CD14-positive monocyte (primary cell): ENCODE data around the gene SRR. TPM values are rescaled to one million over a fixed set of nuclear protein-coding genes. Genes with fewer than 3 reads are reported as not detected.
"Not testable (repeated sequence)": the region's sequence is repeated elsewhere in the genome, so short reads cannot be mapped to it uniquely, and the experiment has no call there.

Source experiments
- DNase-seq, 3 donors: peaks; one replicate each; pipeline ENCODE4 v3.0.0-alpha.2; 2011 to 2022
- H2AFZ ChIP-seq: 2 replicates; pipeline ENCODE4 v1.6.0; 2012; ENCODE audit warnings: mild to moderate bottlenecking, low read depth, low read length, inconsistent platforms; ENCODE audit not compliant: insufficient read depth, poor library complexity, severe bottlenecking
- H3K27ac ChIP-seq, 2 donors: 1 replicate in 1 of 2; 2 replicates in 1 of 2; pipeline ENCODE4 v1.5.1; 2012 to 2013; ENCODE audit warnings: low read length in 2 of 2, control low read depth in 1 of 2, inconsistent platforms in 1 of 2, low read depth in 1 of 2, mild to moderate bottlenecking in 1 of 2
- H3K27me3 ChIP-seq, 2 donors: one replicate each; pipeline versions ENCODE4 v1.6.0 to v1.6.1; 2011 to 2013; ENCODE audit warnings: low read length in 2 of 2; ENCODE audit not compliant: control insufficient read depth in 2 of 2, insufficient read depth in 2 of 2
- H3K36me3 ChIP-seq, 2 donors: replicated peaks in 1 of 2; 1 replicate in 1 of 2; 2 replicates in 1 of 2; pipeline versions ENCODE4 v1.5.1 to v1.6.1; 2012 to 2013; ENCODE audit warnings: low read length in 2 of 2, control low read depth in 1 of 2, inconsistent platforms in 1 of 2, mild to moderate bottlenecking in 1 of 2; ENCODE audit not compliant: insufficient read depth in 2 of 2, control insufficient read depth in 1 of 2
- H3K4me1 ChIP-seq, 2 donors: 1 replicate in 1 of 2; 2 replicates in 1 of 2; pipeline versions ENCODE4 v1.5.1 to v1.6.1; 2012 to 2013; ENCODE audit warnings: low read length in 2 of 2, control low read depth in 1 of 2, inconsistent platforms in 1 of 2, mild to moderate bottlenecking in 1 of 2, moderate library complexity in 1 of 2; ENCODE audit not compliant: insufficient read depth in 2 of 2, control insufficient read depth in 1 of 2
- H3K4me2 ChIP-seq: replicated peaks from 2 replicates; pipeline ENCODE3; 2012; ENCODE audit warnings: low read length, moderate library complexity, mild to moderate bottlenecking; ENCODE audit not compliant: poor library complexity, severe bottlenecking; ENCODE audit errors: extremely low read depth
- H3K4me3 ChIP-seq, 3 experiments: fragments of 200-600 bp in 1 of 3; sonication (generic) in 1 of 3; replicated peaks in 1 of 3; 1 replicate in 2 of 3; 2 replicates in 1 of 3; pipeline ENCODE4 v1.5.1; 2011 to 2013; ENCODE audit warnings: low read length in 3 of 3, mild to moderate bottlenecking in 3 of 3, control low read depth in 2 of 3, low read depth in 2 of 3, inconsistent platforms in 1 of 3, moderate library complexity in 1 of 3
- H3K79me2 ChIP-seq: 2 replicates; pipeline ENCODE4 v1.6.0; 2012; ENCODE audit warnings: mild to moderate bottlenecking, control low read depth, inconsistent platforms, low read length, moderate library complexity; ENCODE audit not compliant: insufficient read depth
- H3K9ac ChIP-seq: 2 replicates; pipeline ENCODE4 v1.6.0; 2017; ENCODE audit warnings: low read length, mild to moderate bottlenecking; ENCODE audit not compliant: insufficient read depth, poor library complexity, severe bottlenecking
- H3K9me3 ChIP-seq, 2 donors: replicated peaks in 1 of 2; 1 replicate in 1 of 2; 2 replicates in 1 of 2; pipeline versions ENCODE4 v1.5.1 to v1.6.1; 2012 to 2013; ENCODE audit warnings: low read length in 2 of 2, control low read depth in 1 of 2; ENCODE audit not compliant: control insufficient read depth in 1 of 2, insufficient read depth in 1 of 2
- H4K20me1 ChIP-seq: 2 replicates; pipeline ENCODE4 v1.6.0; 2012; ENCODE audit warnings: mild to moderate bottlenecking, low read length, control low read depth, moderate library complexity; ENCODE audit not compliant: insufficient read depth
- H3K27ac Mint-ChIP-seq, 7 donors: one replicate each; pipeline ENCODE4 v1.8.0; 2020; ENCODE audit warnings: mild to moderate bottlenecking in 7 of 7, mixed read lengths in 7 of 7, moderate library complexity in 6 of 7, inconsistent platforms in 2 of 7
- H3K27me3 Mint-ChIP-seq, 3 donors: one replicate each; pipeline ENCODE4 v1.8.0; 2021 to 2022; ENCODE audit warnings: low read depth in 3 of 3, mild to moderate bottlenecking in 3 of 3, mixed read lengths in 3 of 3, moderate library complexity in 3 of 3, inconsistent platforms in 1 of 3
- H3K36me3 Mint-ChIP-seq, 2 donors: one replicate each; pipeline ENCODE4 v1.8.0; 2020; ENCODE audit warnings: mixed read lengths in 2 of 2, inconsistent platforms in 1 of 2, mild to moderate bottlenecking in 1 of 2
- H3K4me1 Mint-ChIP-seq: one replicate; pipeline ENCODE4 v1.8.0; 2020; ENCODE audit warnings: mild to moderate bottlenecking, mixed read lengths
- H3K4me3 Mint-ChIP-seq, 2 donors: one replicate each; pipeline ENCODE4 v1.8.0; 2020; ENCODE audit warnings: mild to moderate bottlenecking in 2 of 2, mixed read lengths in 2 of 2, moderate library complexity in 1 of 2
- H3K9me3 Mint-ChIP-seq, 7 donors: one replicate each; pipeline ENCODE4 v1.8.0; 2020 to 2022; ENCODE audit warnings: mixed read lengths in 7 of 7, mild to moderate bottlenecking in 6 of 7, moderate library complexity in 6 of 7, inconsistent platforms in 2 of 7
- WGBS: methylation state at CpG from one replicate; pipeline ENCODE4 v1.1.5; 2013; ENCODE audit warnings: missing lambda C conversion rate; ENCODE audit not compliant: insufficient coverage; 5-methylcytosine and 5-hydroxymethylcytosine counted together
- intact Hi-C, 2 donors: fragments of 100-400 bp; cut with micrococcal nuclease; formaldehyde crosslinking; loops; one replicate each; pipeline versions ENCODE4 v1.15.0 to v1.15.1; 2023
- polyA plus RNA-seq, 3 donors: library from polyadenylated mRNA; depleted of rRNA in 1 of 3; unstranded in 2 of 3; stranded (reverse) in 1 of 3; fragments of 300-500 nt in 2 of 3; fragments of >200 nt in 1 of 3; fragmentation: Illumina TruSeq in 2 of 3; gene quantifications; 1 replicate in 2 of 3; 2 replicates in 1 of 3; pipeline ENCODE4 v1.2.3, GENCODE V29; 2012 to 2021
- TF ChIP-seq, protein P1 (sequence below): fragments of 200-600 bp; IDR thresholded peaks from one replicate; pipeline ENCODE4 v1.8.0; 2022; ENCODE audit warnings: antibody characterized with exemption, mild to moderate bottlenecking

SRR gene
- polyA plus RNA-seq, 3 donors = 3.4 to 5.7 (median 3.7) TPM

DNA sequence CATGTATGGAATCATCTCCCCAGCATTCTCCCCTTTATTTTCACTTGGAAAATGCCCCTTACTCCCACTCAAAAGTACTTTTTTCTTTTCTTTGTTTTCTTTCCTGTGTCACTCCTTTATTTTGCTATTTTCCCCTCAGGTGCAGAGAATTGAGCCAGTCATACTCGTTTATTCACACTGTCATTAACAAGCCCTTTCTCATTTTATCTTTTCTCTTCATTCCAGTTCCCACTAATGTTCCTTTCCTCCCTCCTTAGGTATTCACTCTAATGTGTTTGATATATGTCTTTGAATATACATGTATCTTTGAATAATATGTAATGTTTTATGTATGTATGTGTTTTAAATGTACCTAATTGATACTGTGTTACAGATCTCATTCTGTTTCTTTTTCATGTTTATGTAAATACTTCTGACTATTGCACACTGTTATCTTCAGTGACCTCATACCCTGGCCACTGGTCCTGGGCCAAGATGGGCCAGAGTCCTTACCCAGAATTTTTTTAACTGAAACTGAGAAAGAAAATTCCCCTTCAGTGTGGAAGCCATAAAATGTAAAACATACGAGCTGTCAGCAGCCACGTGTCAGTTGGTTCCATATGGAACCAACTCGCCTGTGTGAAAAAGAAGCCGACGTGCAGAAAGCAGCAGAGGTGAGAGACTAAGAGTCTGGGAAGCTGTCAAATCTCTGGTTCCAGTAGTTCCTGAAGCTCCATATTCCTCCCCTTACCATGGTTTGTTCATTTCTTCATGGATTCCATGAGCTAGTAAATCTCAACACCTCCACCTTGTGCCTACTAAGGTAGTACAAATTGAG, 5.8 kb downstream of the SRR start:
- Mint-ChIP-seq H3K27ac (peak overlapping the region in 1 of 7 donors; percentile 4), H3K4me1 (peaks cover 13% of the 10 kb centered on the region), H3K9me3 (no peaks in the 10 kb centered on the region), H3K27me3 (peaks cover 0 to 1% (median 0%) of the 10 kb centered on the region in 3 donors), H3K36me3 (peaks cover 3 to 5% of the 10 kb centered on the region in 2 donors), H3K4me3 (no peak overlapping the region)
- Histone ChIP-seq H3K9me3 (no peaks in the 10 kb centered on the region), H4K20me1 (no peaks in the 10 kb centered on the region), H3K36me3 (no peaks in the 10 kb centered on the region), H2AFZ (no peak overlapping the region), H3K4me3 (no peak overlapping the region), H3K79me2 (no peaks in the 10 kb centered on the region), H3K9ac (no peak overlapping the region), H3K4me2 (no peak overlapping the region), H3K27me3 (no peaks in the 10 kb centered on the region), H3K27ac (no peak overlapping the region), H3K4me1 (peaks cover 3 to 8% of the 10 kb centered on the region in 2 donors)
- WGBS = no CpG with 5 or more reads among the region's 6 CpGs
- intact Hi-C loops = no loop called here
- no peak for DNase-seq
- TF ChIP-seq, protein P1, sequence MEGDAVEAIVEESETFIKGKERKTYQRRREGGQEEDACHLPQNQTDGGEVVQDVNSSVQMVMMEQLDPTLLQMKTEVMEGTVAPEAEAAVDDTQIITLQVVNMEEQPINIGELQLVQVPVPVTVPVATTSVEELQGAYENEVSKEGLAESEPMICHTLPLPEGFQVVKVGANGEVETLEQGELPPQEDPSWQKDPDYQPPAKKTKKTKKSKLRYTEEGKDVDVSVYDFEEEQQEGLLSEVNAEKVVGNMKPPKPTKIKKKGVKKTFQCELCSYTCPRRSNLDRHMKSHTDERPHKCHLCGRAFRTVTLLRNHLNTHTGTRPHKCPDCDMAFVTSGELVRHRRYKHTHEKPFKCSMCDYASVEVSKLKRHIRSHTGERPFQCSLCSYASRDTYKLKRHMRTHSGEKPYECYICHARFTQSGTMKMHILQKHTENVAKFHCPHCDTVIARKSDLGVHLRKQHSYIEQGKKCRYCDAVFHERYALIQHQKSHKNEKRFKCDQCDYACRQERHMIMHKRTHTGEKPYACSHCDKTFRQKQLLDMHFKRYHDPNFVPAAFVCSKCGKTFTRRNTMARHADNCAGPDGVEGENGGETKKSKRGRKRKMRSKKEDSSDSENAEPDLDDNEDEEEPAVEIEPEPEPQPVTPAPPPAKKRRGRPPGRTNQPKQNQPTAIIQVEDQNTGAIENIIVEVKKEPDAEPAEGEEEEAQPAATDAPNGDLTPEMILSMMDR = no peak

DNA sequence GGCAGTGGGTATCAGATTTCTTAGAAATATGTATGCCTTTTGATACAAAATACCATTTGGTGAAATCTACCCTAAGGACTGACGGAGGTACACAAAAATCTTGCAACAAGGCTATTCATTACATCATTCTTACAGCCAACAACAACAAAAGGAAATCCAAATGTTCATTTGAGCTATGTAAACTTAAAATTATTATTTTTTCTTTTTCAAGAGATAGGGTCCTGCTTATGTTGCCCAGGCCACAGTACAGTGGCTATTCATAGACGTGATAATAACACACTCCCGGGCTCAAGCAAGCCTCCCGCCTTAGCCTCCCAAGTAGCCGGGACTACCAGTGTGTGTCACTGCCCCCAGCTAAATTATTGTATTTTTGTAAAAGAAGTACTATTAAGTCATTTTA, 9.0 kb downstream of the SRR start:
- Histone ChIP-seq H3K27ac (no peak overlapping the region), H3K27me3 (no peaks in the 10 kb centered on the region), H3K4me3 (no peak overlapping the region), H3K4me2 (no peak overlapping the region), H3K9me3 (no peaks in the 10 kb centered on the region), H3K79me2 (no peaks in the 10 kb centered on the region), H3K36me3 (no peaks in the 10 kb centered on the region), H4K20me1 (no peaks in the 10 kb centered on the region), H3K9ac (no peak overlapping the region), H2AFZ (no peak overlapping the region), H3K4me1 (no peaks in the 10 kb centered on the region)
- H3K36me3 Mint-ChIP-seq = peaks cover 0 to under 1% of the 10 kb centered on the region in 2 donors
- no peaks in the 10 kb centered on the region for H3K9me3 Mint-ChIP-seq
- H3K27ac Mint-ChIP-seq = no peak overlapping the region
- no peaks in the 10 kb centered on the region for H3K27me3 Mint-ChIP-seq
- no peak overlapping the region for H3K4me3 Mint-ChIP-seq
- TF ChIP-seq, protein P1 = no peak
- WGBS = no CpG with 5 or more reads among the region's 5 CpGs
- DNase-seq = no peak
- H3K4me1 Mint-ChIP-seq = no peaks in the 10 kb centered on the region
- intact Hi-C loops = no loop called here

DNA sequence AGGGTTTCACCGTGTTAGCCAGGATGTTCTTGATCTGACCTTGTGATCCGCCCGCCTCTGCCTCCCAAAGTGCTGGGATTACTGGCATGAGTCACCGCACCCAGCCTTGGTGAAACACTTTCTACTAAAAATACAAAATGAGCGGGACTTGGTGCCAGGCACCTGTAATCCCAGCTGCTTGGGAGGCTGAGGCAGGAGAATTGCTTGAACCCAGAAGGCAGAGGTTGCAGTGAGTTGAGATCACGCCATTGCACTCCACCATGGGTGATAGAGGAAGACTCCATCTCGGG, 13.1 kb downstream of the SRR start:
- 100% methylated on average over 2 of the region's 7 CpGs for WGBS

More for the DNA sequence above, 13.1 kb downstream of the SRR start:
- H3K27ac Mint-ChIP-seq, intact Hi-C loops, H3K9me3 Mint-ChIP-seq, H3K4me3 Mint-ChIP-seq, H3K4me1 ChIP-seq, H3K9ac ChIP-seq, H3K4me3 ChIP-seq, H3K4me2 ChIP-seq, H3K27me3 Mint-ChIP-seq, H3K9me3 ChIP-seq, DNase-seq, H4K20me1 ChIP-seq, H3K27ac ChIP-seq, H3K4me1 Mint-ChIP-seq, H2AFZ ChIP-seq, H3K79me2 ChIP-seq, H3K27me3 ChIP-seq: not testable (repeated sequence)
- peaks cover 7 to 17% of the 10 kb centered on the region in 2 donors for H3K36me3 Mint-ChIP-seq
- peaks cover 3 to 11% of the 10 kb centered on the region in 2 donors for H3K36me3 ChIP-seq
